H1 (cell line): ENCODE results near the gene LAPTM4A. TPM values are rescaled to one million over a fixed set of nuclear protein-coding genes. Genes with fewer than 3 reads are reported as not detected.

Experiments used
- CTCF ChIA-PET: fragments of 300-600 bp; sonication (Branson Sonifier 250); formaldehyde crosslinking; loops from one replicate; lab custom pipeline; 2021; ENCODE audit not compliant: partially characterized antibody; lab: Charles Lee
- POLR2A ChIA-PET: fragments of 300-600 bp; sonication (Branson Sonifier 250); formaldehyde crosslinking; loops from one replicate; lab custom pipeline; 2021; ENCODE audit warnings: inconsistent platforms; ENCODE audit not compliant: partially characterized antibody; lab: Charles Lee
- DNase-seq, 2 experiments: peaks; one replicate each; pipeline versions ENCODE4 v3.0.0 to v3.0.0-alpha.2; 2010 to 2022; ENCODE audit warnings: low spot score in 2 of 2, low read depth in 1 of 2, mixed read lengths in 1 of 2
- FAIRE-seq: peaks from 2 replicates; lab custom pipeline; 2011; peaks lifted over from hg19 to GRCh38; lab: Jason Lieb, UNC
- H2AFZ ChIP-seq: 2 replicates; pipeline ENCODE4 v1.8.1; 2012; ENCODE audit warnings: low read length, inconsistent platforms
- H2AK5ac ChIP-seq: 2 replicates; pipeline ENCODE4 v1.6.1; 2013; ENCODE audit warnings: low read depth, low read length
- H2BK120ac ChIP-seq: replicated peaks from 2 replicates; pipeline ENCODE3; 2013; ENCODE audit warnings: low read depth, low read length, inconsistent platforms
- H2BK12ac ChIP-seq: 2 replicates; pipeline ENCODE4 v1.6.1; 2013; ENCODE audit warnings: low read depth, low read length
- H2BK15ac ChIP-seq: 2 replicates; pipeline ENCODE4 v1.6.1; 2013; ENCODE audit warnings: low read length
- H2BK20ac ChIP-seq: 2 replicates; pipeline ENCODE4 v1.6.1; 2013; ENCODE audit warnings: low read length
- H2BK5ac ChIP-seq: 2 replicates; pipeline ENCODE4 v1.6.1; 2013; ENCODE audit warnings: low read depth, low read length
- H3K14ac ChIP-seq: 2 replicates; pipeline ENCODE4 v1.6.1; 2013; ENCODE audit warnings: inconsistent platforms; ENCODE audit not compliant: insufficient read length
- H3K18ac ChIP-seq: 2 replicates; pipeline ENCODE4 v1.6.1; 2013; ENCODE audit warnings: low read length; ENCODE audit errors: extremely low read depth
- H3K23ac ChIP-seq: 2 replicates; pipeline ENCODE4 v1.6.1; 2013; ENCODE audit warnings: inconsistent platforms; ENCODE audit not compliant: insufficient read length
- H3K23me2 ChIP-seq: 2 replicates; pipeline ENCODE4 v1.6.1; 2013; ENCODE audit warnings: low read depth, low read length
- H3K27ac ChIP-seq: 2 replicates; pipeline ENCODE4 v1.6.1; 2011; ENCODE audit warnings: low read depth, low read length, inconsistent platforms
- H3K27me3 ChIP-seq, 4 experiments: replicated peaks in 1 of 4; 1 replicate in 1 of 4; 2 replicates in 3 of 4; pipeline versions ENCODE4 v1.6.1 to v1.8.1; 2011 to 2013; ENCODE audit warnings: low read length in 3 of 4, mild to moderate bottlenecking in 3 of 4, inconsistent platforms in 2 of 4, mixed read lengths in 2 of 4, moderate library complexity in 1 of 4; ENCODE audit not compliant: control insufficient read depth in 3 of 4, insufficient read depth in 3 of 4; ENCODE audit errors: extremely low read depth in 1 of 4
- H3K36me3 ChIP-seq, 4 experiments: 2 replicates each; pipeline versions ENCODE4 v1.6.1 to v1.8.1; 2011 to 2013; ENCODE audit warnings: mild to moderate bottlenecking in 4 of 4, low read length in 3 of 4, moderate library complexity in 2 of 4, control low read depth in 1 of 4, inconsistent platforms in 1 of 4; ENCODE audit not compliant: insufficient read depth in 4 of 4, control insufficient read depth in 2 of 4
- H3K4ac ChIP-seq: replicated peaks from 2 replicates; pipeline ENCODE3; 2013; ENCODE audit warnings: low read length, low read depth, mixed read lengths, inconsistent platforms; ENCODE audit not compliant: insufficient read length
- H3K4me1 ChIP-seq, 4 experiments: replicated peaks in 1 of 4; 1 replicate in 1 of 4; 2 replicates in 3 of 4; pipeline versions ENCODE4 v1.6.1 to v1.8.1; 2011 to 2013; ENCODE audit warnings: low read length in 3 of 4, inconsistent platforms in 2 of 4, mixed read lengths in 1 of 4; ENCODE audit not compliant: insufficient read depth in 4 of 4, control insufficient read depth in 3 of 4
- H3K4me2 ChIP-seq, 2 experiments: 2 replicates each; pipeline versions ENCODE4 v1.6.1 to v1.8.1; 2011 to 2013; ENCODE audit warnings: low read depth in 2 of 2, low read length in 2 of 2, control low read depth in 1 of 2, inconsistent platforms in 1 of 2, mild to moderate bottlenecking in 1 of 2; ENCODE audit not compliant: insufficient read depth in 1 of 2
- H3K4me3 ChIP-seq, 4 experiments: fragments of 200-600, 300-600 bp in 1 of 4; sonication (generic), shearing (Covaris generic), sonication (Bioruptor Twin) in 1 of 4; 2 replicates each; pipeline versions ENCODE4 v1.5.1 to v1.8.1; 2011 to 2016; ENCODE audit warnings: low read length in 4 of 4, low read depth in 3 of 4, control low read depth in 2 of 4, inconsistent platforms in 2 of 4, mild to moderate bottlenecking in 2 of 4, mixed read lengths in 1 of 4, moderate library complexity in 1 of 4; ENCODE audit not compliant: insufficient read depth in 2 of 4; ENCODE audit errors: extremely low read depth in 1 of 4
- H3K56ac ChIP-seq: replicated peaks from 2 replicates; pipeline ENCODE3; 2013; ENCODE audit warnings: low read depth, mild to moderate bottlenecking, mixed read lengths, low read length, inconsistent platforms; ENCODE audit not compliant: insufficient read length
- H3K79me1 ChIP-seq: 2 replicates; pipeline ENCODE4 v1.6.1; 2013; ENCODE audit warnings: low read depth, low read length, control low read depth
- H3K79me2 ChIP-seq, 2 experiments: 2 replicates each; pipeline versions ENCODE4 v1.6.1 to v1.8.1; 2012 to 2013; ENCODE audit warnings: low read length in 2 of 2, mild to moderate bottlenecking in 2 of 2, inconsistent platforms in 1 of 2; ENCODE audit not compliant: insufficient read depth in 2 of 2, control insufficient read depth in 1 of 2
- H3K9ac ChIP-seq, 4 experiments: replicated peaks in 1 of 4; 1 replicate in 1 of 4; 2 replicates in 3 of 4; pipeline versions ENCODE4 v1.6.1 to v1.8.1; 2011 to 2013; ENCODE audit warnings: low read depth in 3 of 4, low read length in 3 of 4, control low read depth in 2 of 4, mild to moderate bottlenecking in 2 of 4, moderate library complexity in 2 of 4, inconsistent platforms in 1 of 4; ENCODE audit errors: extremely low read depth in 1 of 4
- H3K9me3 ChIP-seq, 2 experiments: 2 replicates each; pipeline versions ENCODE4 v1.6.1 to v1.8.1; 2012 to 2013; ENCODE audit warnings: mild to moderate bottlenecking in 2 of 2, moderate library complexity in 2 of 2, control low read depth in 1 of 2, inconsistent platforms in 1 of 2, low read depth in 1 of 2, low read length in 1 of 2, mixed read lengths in 1 of 2; ENCODE audit not compliant: insufficient read depth in 2 of 2
- H4K20me1 ChIP-seq, 2 experiments: replicated peaks in 1 of 2; 2 replicates each; pipeline versions ENCODE3 to v1.8.1; 2011 to 2013; ENCODE audit warnings: inconsistent platforms in 2 of 2, low read length in 2 of 2, mild to moderate bottlenecking in 1 of 2; ENCODE audit not compliant: insufficient read depth in 2 of 2, control insufficient read depth in 1 of 2
- H4K5ac ChIP-seq: 2 replicates; pipeline ENCODE4 v1.6.1; 2013; ENCODE audit warnings: low read length, low read depth, mixed read lengths, inconsistent platforms; ENCODE audit not compliant: insufficient read length
- H4K8ac ChIP-seq: 2 replicates; pipeline ENCODE4 v1.8.0; 2013; ENCODE audit warnings: mild to moderate bottlenecking, moderate library complexity, low read length, inconsistent platforms; ENCODE audit not compliant: insufficient read depth; ENCODE audit errors: extremely low read depth
- H4K91ac ChIP-seq: replicated peaks from 2 replicates; pipeline ENCODE3; 2013; ENCODE audit warnings: low read length, mixed read lengths, inconsistent platforms; ENCODE audit not compliant: insufficient read length
- CREB1 ChIP-seq: IDR thresholded peaks from 2 replicates; pipeline ENCODE4 v1.6.1; 2012; ENCODE audit warnings: inconsistent platforms
- CTBP2 ChIP-seq: IDR thresholded peaks from 2 replicates; pipeline ENCODE4 v1.7.0; 2011; ENCODE audit warnings: borderline replicate concordance, mild to moderate bottlenecking, moderate library complexity, mixed read lengths, low read length; ENCODE audit not compliant: insufficient read depth, insufficient read length
- GTF2F1 ChIP-seq: IDR thresholded peaks from 2 replicates; pipeline ENCODE4 v1.6.1; 2012; ENCODE audit warnings: low read depth, low read length, improper control_type of control experiment, borderline replicate concordance
- HDAC2 ChIP-seq, 2 experiments: fragments of 300-600 bp in 1 of 2; sonication (generic) in 1 of 2; IDR thresholded peaks; 2 replicates each; pipeline ENCODE4 v1.6.1; 2011 to 2012; ENCODE audit warnings: low read depth in 2 of 2, low read length in 2 of 2, mild to moderate bottlenecking in 2 of 2, moderate library complexity in 2 of 2, borderline replicate concordance in 1 of 2, inconsistent platforms in 1 of 2
- HDAC6 ChIP-seq: IDR thresholded peaks from one replicate; pipeline ENCODE4 v1.7.1; 2012; ENCODE audit warnings: low read depth, mild to moderate bottlenecking, inconsistent platforms, low read length, moderate library complexity
- KDM5A ChIP-seq: fragments of 200-600 bp; IDR thresholded peaks from 2 replicates; pipeline ENCODE4 v1.7.1; 2012; ENCODE audit warnings: mild to moderate bottlenecking, low read length, inconsistent platforms, mixed read lengths
- NANOG ChIP-seq: IDR thresholded peaks from 2 replicates; pipeline ENCODE4 v1.6.1; 2011; ENCODE audit warnings: low read length, low read depth, mild to moderate bottlenecking, inconsistent platforms; ENCODE audit not compliant: insufficient read depth, poor library complexity, severe bottlenecking
- POLR2AphosphoS5 ChIP-seq: IDR thresholded peaks from 2 replicates; pipeline ENCODE4 v1.6.1; 2011; ENCODE audit warnings: low read depth, low read length
- SIN3A ChIP-seq, 2 experiments: IDR thresholded peaks in 1 of 2; conservative IDR thresholded peaks in 1 of 2; 2 replicates each; pipeline ENCODE4 v1.6.1; 2011 to 2012; ENCODE audit warnings: low read length in 2 of 2, improper control_type of control experiment in 1 of 2, low read depth in 1 of 2, mild to moderate bottlenecking in 1 of 2
- SUZ12 ChIP-seq: fragments of 200-600 bp; sonication (generic); IDR thresholded peaks from 2 replicates; pipeline ENCODE4 v1.6.1; 2012; ENCODE audit warnings: mild to moderate bottlenecking, inconsistent platforms, low read length, moderate library complexity, mixed read lengths
- TBP ChIP-seq: IDR thresholded peaks from 2 replicates; pipeline ENCODE4 v1.6.1; 2011; ENCODE audit warnings: low read depth, low read length, improper control_type of control experiment
- WGBS, 2 experiments: shearing (Covaris generic) in 1 of 2; methylation state at CpG; one replicate each; pipeline versions ENCODE4 v1.1.6 to v1.1.7; 2013 to 2015; ENCODE audit warnings: low lambda C conversion rate in 2 of 2, mixed read lengths in 2 of 2, inconsistent platforms in 1 of 2, low coverage in 1 of 2, missing lambda C conversion rate in 1 of 2; ENCODE audit not compliant: insufficient replicate concordance in 2 of 2, insufficient coverage in 1 of 2, insufficient read length in 1 of 2; ENCODE audit errors: extremely low coverage in 1 of 2, missing lambda C conversion rate in 1 of 2; 5-methylcytosine and 5-hydroxymethylcytosine counted together
- polyA plus RNA-seq, 7 experiments: library from polyadenylated mRNA; depleted of rRNA in 3 of 7; stranded (reverse) in 5 of 7; unstranded in 2 of 7; fragments of >200 nt in 5 of 7; fragments of 200-250 nt in 2 of 7; gene quantifications; 1 replicate in 5 of 7; 2 replicates in 1 of 7; 4 replicates in 1 of 7; pipeline versions ENCODE4 v1.2.1 to v1.2.3, GENCODE V29; 2011 to 2013; ENCODE audit warnings: missing spikeins in 2 of 7, mixed read lengths in 2 of 7
- total RNA-seq: library from RNA; stranded (reverse); fragmentation: NEBNext Ultra II Directional; extraction: Animal tissue kit (Norgen Biotek cat#: 25700); gene quantifications from 2 replicates; pipeline ENCODE4 v1.2.1, GENCODE V29; 2021
- TF ChIP-seq, protein P1 (sequence below): IDR thresholded peaks from 2 replicates; pipeline ENCODE4 v1.6.1; 2011; ENCODE audit warnings: low read length, improper control_type of control experiment

The LAPTM4A gene
- total and polyA plus RNA-seq, 2 of the 8 experiments (the other 6 are each of a cell fraction or from before 2014, with no cell fraction given), result 193 to 419 TPM

- no peak overlapping the region for H3K23ac ChIP-seq
- no peak overlapping the region for H3K56ac ChIP-seq
- H3K79me1 ChIP-seq, result no peaks in the 10 kb centered on the region
- H2AFZ ChIP-seq, result no peak overlapping the region
- H2BK12ac ChIP-seq, result no peak overlapping the region
- no peak overlapping the region for H3K27ac ChIP-seq
- H2BK5ac ChIP-seq, result no peak overlapping the region
- peaks cover 0 to 3% (median under 1%) of the 10 kb centered on the region in 4 experiments; a peak in 3 of 7 replicates for H3K4me1 ChIP-seq
- H3K9ac ChIP-seq, result no peak overlapping the region
- H3K36me3 ChIP-seq, result no peaks in the 10 kb centered on the region
- ChIA-PET CTCF (no interaction called here), POLR2A (no interaction called here)
- DNase-seq (no peak), FAIRE-seq (no peak)
- H4K5ac ChIP-seq, result no peak overlapping the region
- H4K91ac ChIP-seq, result no peak overlapping the region
- H3K18ac ChIP-seq, result no peak overlapping the region
- peaks cover 9 to 12% of the 10 kb centered on the region in 2 experiments; a peak in 3 of 4 replicates for H3K9me3 ChIP-seq
- no peak overlapping the region for H3K4me2 ChIP-seq
- no peaks in the 10 kb centered on the region for H4K20me1 ChIP-seq
- H3K4me3 ChIP-seq, result no peak overlapping the region
- H2BK15ac ChIP-seq, result no peak overlapping the region
- H2AK5ac ChIP-seq, result no peak overlapping the region
- no peak overlapping the region for H3K4ac ChIP-seq
- 0 out of 7 replicates have a peak, but pooled peaks cover 0 to 3% (median 0%) of the 10 kb centered on the region in 4 experiments for H3K27me3 ChIP-seq
- no peak overlapping the region for H2BK120ac ChIP-seq
- peak overlapping the region; percentile 48 for H3K14ac ChIP-seq
- WGBS, 2 experiments, result 94% methylated on average over 2 of the region's 2 CpGs; no CpG with 5 or more reads in 1 of the 2 experiments
- H3K79me2 ChIP-seq, result no peaks in the 10 kb centered on the region
- no peak overlapping the region for H4K8ac ChIP-seq
- H2BK20ac ChIP-seq, result no peak overlapping the region
- H3K23me2 ChIP-seq, result no peaks in the 10 kb centered on the region
- TF ChIP-seq HDAC6, result no peak
- no peak for TF ChIP-seq POLR2AphosphoS5
- no peak for TF ChIP-seq CTBP2
- no peak for TF ChIP-seq HDAC2 (IDR thresholded peaks at IDR 0.05; ENCODE audit: borderline replicate concordance in 1 of 2, low read depth in 2 of 2, low read length in 2 of 2)
- no peak for TF ChIP-seq NANOG
- TF ChIP-seq, protein P1, sequence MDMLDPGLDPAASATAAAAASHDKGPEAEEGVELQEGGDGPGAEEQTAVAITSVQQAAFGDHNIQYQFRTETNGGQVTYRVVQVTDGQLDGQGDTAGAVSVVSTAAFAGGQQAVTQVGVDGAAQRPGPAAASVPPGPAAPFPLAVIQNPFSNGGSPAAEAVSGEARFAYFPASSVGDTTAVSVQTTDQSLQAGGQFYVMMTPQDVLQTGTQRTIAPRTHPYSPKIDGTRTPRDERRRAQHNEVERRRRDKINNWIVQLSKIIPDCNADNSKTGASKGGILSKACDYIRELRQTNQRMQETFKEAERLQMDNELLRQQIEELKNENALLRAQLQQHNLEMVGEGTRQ, result no peak
- no peak for TF ChIP-seq TBP
- TF ChIP-seq SUZ12, result no peak
- no peak for TF ChIP-seq CREB1
- no peak for TF ChIP-seq GTF2F1
- no peak for TF ChIP-seq SIN3A (conservative IDR thresholded peaks at IDR 0.05 in 1 of 2, IDR thresholded peaks at IDR 0.05 in 1 of 2; ENCODE audit: low read depth in 1 of 2, low read length in 2 of 2)
- TF ChIP-seq KDM5A, result no peak
These were observed 32.8 kb downstream of the LAPTM4A start for GRCh38 chr2:20018601-20019152.
